ENCODE data around the gene SLAMF1.
"Not testable (repeated sequence)": the region's sequence is repeated elsewhere in the genome, so short reads cannot be mapped to it uniquely, and the experiment has no call there.

The SLAMF1 gene

GRCh38 chr1:160605792-160606479, 40.9 kb downstream of the SLAMF1 start:
- TF ChIP-seq CTCF (conservative IDR thresholded peaks at IDR 0.05; ENCODE audit: low read depth, low read length): no peak
- no peak for DNase-seq (ENCODE audit: low read depth)
- H3K4me3 ChIP-seq (ENCODE audit: low read depth, low read length): no peak overlapping the region

- no peak for TF ChIP-seq CTCF (conservative IDR thresholded peaks at IDR 0.05; ENCODE audit: low read depth, low read length)
- DNase-seq (ENCODE audit: low read depth): no peak
- no peak overlapping the region for H3K4me3 ChIP-seq (ENCODE audit: low read depth, low read length)
Measured at GRCh38 chr1:160605205-160605604, 41.6 kb downstream of the SLAMF1 start.

- no peak for DNase-seq (ENCODE audit: low read depth)
- H3K4me3 ChIP-seq (ENCODE audit: low read depth, low read length): no peak overlapping the region
- no peak for TF ChIP-seq CTCF (conservative IDR thresholded peaks at IDR 0.05; ENCODE audit: low read depth, low read length)
Measured at GRCh38 chr1:160597705-160598104, 49.1 kb downstream of the SLAMF1 start.

- DNase-seq (ENCODE audit: low read depth): no peak
- H3K4me3 ChIP-seq (ENCODE audit: low read depth, low read length): no peak overlapping the region
- TF ChIP-seq CTCF (conservative IDR thresholded peaks at IDR 0.05; ENCODE audit: low read depth, low read length): no peak
Measured at GRCh38 chr1:160597051-160597450, 49.8 kb downstream of the SLAMF1 start.

GRCh38 chr1:160590488-160590887, 56.4 kb downstream of the SLAMF1 start:
- no peak for TF ChIP-seq CTCF (conservative IDR thresholded peaks at IDR 0.05; ENCODE audit: low read depth, low read length)
- no peak for DNase-seq (ENCODE audit: low read depth)
- no peak overlapping the region for H3K4me3 ChIP-seq (ENCODE audit: low read depth, low read length)

- DNase-seq (ENCODE audit: low read depth): no peak
- no peak overlapping the region for H3K4me3 ChIP-seq (ENCODE audit: low read depth, low read length)
- TF ChIP-seq CTCF (conservative IDR thresholded peaks at IDR 0.05; ENCODE audit: low read depth, low read length): no peak
Measured at GRCh38 chr1:160588468-160588867, 58.4 kb downstream of the SLAMF1 start.

- DNase-seq (ENCODE audit: low read depth): no peak
- H3K4me3 ChIP-seq (ENCODE audit: low read depth, low read length): no peak overlapping the region
- TF ChIP-seq CTCF (conservative IDR thresholded peaks at IDR 0.05; ENCODE audit: low read depth, low read length): no peak
Measured at GRCh38 chr1:160584784-160585183, 62.1 kb downstream of the SLAMF1 start.

GRCh38 chr1:160582976-160583375, 63.9 kb downstream of the SLAMF1 start:
- DNase-seq (ENCODE audit: low read depth); H3K4me3 ChIP-seq (ENCODE audit: low read depth, low read length): not testable (repeated sequence)

Measured in choroid plexus epithelial cell (primary cell).